Kidney (tissue), 14 donors: ENCODE results near the gene CYP19A1. TPM values are rescaled to one million over a fixed set of nuclear protein-coding genes. Genes with fewer than 3 reads are reported as not detected.

ENCODE experiments used
- DNase-seq, 5 donors: peaks; one replicate each; pipeline ENCODE4 v3.0.0-alpha.2; 2013 to 2020
- FAIRE-seq: peaks from 2 replicates; lab custom pipeline; 2012; peaks lifted over from hg19 to GRCh38; lab: Jason Lieb, UNC
- H3K27ac ChIP-seq, 2 donors: one replicate each; pipeline ENCODE4 v1.7.0; 2013; ENCODE audit warnings: low read depth in 2 of 2, low read length in 2 of 2, inconsistent platforms in 1 of 2
- H3K27me3 ChIP-seq: one replicate; pipeline ENCODE4 v1.7.1; 2013; ENCODE audit warnings: low read length, inconsistent platforms; ENCODE audit not compliant: control insufficient read depth, insufficient read depth
- H3K36me3 ChIP-seq, 3 donors: one replicate each; pipeline versions ENCODE4 v1.7.0 to v1.7.1; 2013; ENCODE audit warnings: low read length in 3 of 3, control low read depth in 1 of 3, inconsistent platforms in 1 of 3; ENCODE audit not compliant: insufficient read depth in 3 of 3, control insufficient read depth in 2 of 3
- H3K4me1 ChIP-seq, 3 donors: one replicate each; pipeline versions ENCODE4 v1.7.0 to v1.7.1; 2013; ENCODE audit warnings: low read length in 3 of 3, inconsistent platforms in 1 of 3, low read depth in 1 of 3; ENCODE audit not compliant: control insufficient read depth in 2 of 3, insufficient read depth in 2 of 3
- H3K4me3 ChIP-seq, 3 donors: one replicate each; pipeline versions ENCODE4 v1.7.0 to v1.8.1; 2013; ENCODE audit warnings: low read length in 3 of 3, control low read depth in 1 of 3, inconsistent platforms in 1 of 3
- H3K9ac ChIP-seq, 3 donors: one replicate each; pipeline versions ENCODE4 v1.7.0 to v1.7.1; 2013; ENCODE audit warnings: low read length in 3 of 3, control low read depth in 1 of 3, inconsistent platforms in 1 of 3
- H3K9me3 ChIP-seq, 3 donors: one replicate each; pipeline versions ENCODE4 v1.7.0 to v1.7.1; 2013; ENCODE audit warnings: low read length in 3 of 3, control low read depth in 1 of 3, inconsistent platforms in 1 of 3; ENCODE audit not compliant: control insufficient read depth in 2 of 3, insufficient read depth in 1 of 3
- intact Hi-C: fragments of 100-400 bp; cut with DNase I; formaldehyde crosslinking; loops from one replicate; pipeline ENCODE4 v1.11.1; 2022
- polyA plus RNA-seq: library from polyadenylated mRNA; stranded (reverse); fragments of 350-450 nt; fragmentation: Illumina TruSeq; extraction: RNeasy Lipid Tissue Mini Kit (QIAGEN cat#74804); gene quantifications from one replicate; pipeline ENCODE4 v1.2.3, GENCODE V29; 2014; ENCODE audit warnings: low read depth, low replicate concordance; ENCODE audit not compliant: insufficient read depth
- total RNA-seq: library from RNA; stranded (reverse); fragmentation: NEBNext Ultra II Directional; extraction: Animal tissue kit (Norgen Biotek cat#: 25700); gene quantifications from one replicate; pipeline ENCODE4 v1.2.1, GENCODE V29; 2021
- TF ChIP-seq, protein P1 (sequence below): IDR thresholded peaks from 3 replicates; pipeline ENCODE4 v1.5.1; 2012; ENCODE audit warnings: mild to moderate bottlenecking, moderate library complexity, borderline replicate concordance; ENCODE audit not compliant: insufficient read depth; ENCODE audit errors: extremely low read depth
- donor health status: control.
- donor health status: control.
- donor health status: control.
- donor health status: control.
- donor health status: control.
- donor health status: DM: yes; HTN: yes; CAD: no.
- donor health status: Normal renal cell carcinoma (clear cell type).

Gene CYP19A1
- total and polyA plus RNA-seq, 2 donors from 2014 or later = 0.50 TPM; not detected in 1

DNA sequence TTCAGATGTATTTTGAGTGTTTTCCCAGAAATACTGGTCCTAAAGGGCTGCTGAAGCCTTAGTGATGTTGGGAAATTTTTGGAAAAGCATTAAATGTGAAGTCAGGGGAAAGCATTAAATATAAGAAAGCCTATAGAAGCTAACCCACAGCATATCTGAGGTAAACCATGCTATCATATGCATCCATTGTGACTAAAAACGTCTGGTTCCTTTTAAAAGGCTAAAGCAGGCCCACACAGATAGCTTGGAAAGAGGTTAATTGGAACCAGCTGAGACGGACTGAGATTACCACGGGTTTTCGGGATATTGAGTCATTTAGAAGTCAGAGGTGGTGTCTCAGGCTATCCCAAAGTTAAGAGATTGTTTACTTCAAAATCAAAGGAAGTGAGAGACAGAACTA, 78.2 kb downstream of the CYP19A1 start:
- Histone ChIP-seq H3K9me3 (peaks cover 0 to 3% (median 0%) of the 10 kb centered on the region in 3 donors), H3K4me1 (no peaks in the 10 kb centered on the region), H3K27ac (no peak overlapping the region), H3K27me3 (no peaks in the 10 kb centered on the region), H3K9ac (no peak overlapping the region), H3K4me3 (no peak overlapping the region), H3K36me3 (no peaks in the 10 kb centered on the region)
- no peak for FAIRE-seq
- TF ChIP-seq, protein P1, sequence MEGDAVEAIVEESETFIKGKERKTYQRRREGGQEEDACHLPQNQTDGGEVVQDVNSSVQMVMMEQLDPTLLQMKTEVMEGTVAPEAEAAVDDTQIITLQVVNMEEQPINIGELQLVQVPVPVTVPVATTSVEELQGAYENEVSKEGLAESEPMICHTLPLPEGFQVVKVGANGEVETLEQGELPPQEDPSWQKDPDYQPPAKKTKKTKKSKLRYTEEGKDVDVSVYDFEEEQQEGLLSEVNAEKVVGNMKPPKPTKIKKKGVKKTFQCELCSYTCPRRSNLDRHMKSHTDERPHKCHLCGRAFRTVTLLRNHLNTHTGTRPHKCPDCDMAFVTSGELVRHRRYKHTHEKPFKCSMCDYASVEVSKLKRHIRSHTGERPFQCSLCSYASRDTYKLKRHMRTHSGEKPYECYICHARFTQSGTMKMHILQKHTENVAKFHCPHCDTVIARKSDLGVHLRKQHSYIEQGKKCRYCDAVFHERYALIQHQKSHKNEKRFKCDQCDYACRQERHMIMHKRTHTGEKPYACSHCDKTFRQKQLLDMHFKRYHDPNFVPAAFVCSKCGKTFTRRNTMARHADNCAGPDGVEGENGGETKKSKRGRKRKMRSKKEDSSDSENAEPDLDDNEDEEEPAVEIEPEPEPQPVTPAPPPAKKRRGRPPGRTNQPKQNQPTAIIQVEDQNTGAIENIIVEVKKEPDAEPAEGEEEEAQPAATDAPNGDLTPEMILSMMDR = no peak
- intact Hi-C loops = no loop called here
- DNase-seq = no peak

DNA sequence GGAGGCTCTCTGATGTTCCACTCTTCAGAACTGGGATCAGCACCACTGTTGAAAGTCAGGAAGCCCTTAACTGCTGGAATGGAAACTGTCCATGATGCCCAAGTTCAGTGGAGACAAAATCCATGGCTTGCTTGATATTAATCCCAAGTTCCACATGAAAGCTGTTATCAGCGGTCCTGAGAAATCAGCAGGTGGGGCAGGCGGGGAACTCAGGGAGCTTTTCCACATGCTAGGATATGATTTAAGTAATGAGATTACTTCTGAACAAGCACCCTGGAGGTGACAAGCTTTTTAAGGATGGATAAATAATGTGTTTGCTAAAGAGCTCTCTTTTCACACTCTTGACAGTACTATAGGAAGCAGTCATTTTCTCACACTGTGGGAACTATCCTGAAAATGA, 82.9 kb downstream of the CYP19A1 start:
- no peaks in the 10 kb centered on the region for H3K4me1 ChIP-seq
- TF ChIP-seq, protein P1 = no peak
- no peak for FAIRE-seq
- intact Hi-C loops = no loop called here
- no peak overlapping the region for H3K9ac ChIP-seq
- no peak for DNase-seq
- H3K4me3 ChIP-seq = no peak overlapping the region
- no peaks in the 10 kb centered on the region for H3K9me3 ChIP-seq
- no peak overlapping the region for H3K27ac ChIP-seq
- H3K36me3 ChIP-seq = no peaks in the 10 kb centered on the region
- H3K27me3 ChIP-seq = no peaks in the 10 kb centered on the region

DNA sequence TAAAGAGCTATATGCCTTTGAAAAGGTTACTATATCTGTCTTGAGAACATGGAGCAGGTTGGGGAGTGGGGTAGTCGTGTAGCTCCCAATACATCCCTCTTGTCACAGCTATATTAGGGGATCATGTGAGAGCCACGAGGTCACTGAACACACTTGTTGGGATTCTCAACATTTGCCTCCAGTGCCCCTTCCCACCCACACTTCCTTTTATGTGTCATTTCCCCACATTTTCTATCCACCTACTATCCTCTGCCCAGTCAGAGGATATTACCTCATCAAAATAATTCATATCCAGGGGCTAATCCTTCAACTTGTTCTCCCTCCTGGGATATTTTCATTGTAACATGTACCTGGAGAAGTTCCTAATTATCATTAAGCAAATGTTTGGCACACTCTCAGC, 85.0 kb downstream of the CYP19A1 start:
- Histone ChIP-seq H3K36me3 (no peaks in the 10 kb centered on the region), H3K27me3 (no peaks in the 10 kb centered on the region), H3K9ac (no peak overlapping the region), H3K4me3 (no peak overlapping the region), H3K27ac (no peak overlapping the region), H3K4me1 (no peaks in the 10 kb centered on the region), H3K9me3 (no peaks in the 10 kb centered on the region)
- DNase-seq (no peak), FAIRE-seq (no peak)
- TF ChIP-seq, protein P1 = no peak
- intact Hi-C loops = no loop called here

DNA sequence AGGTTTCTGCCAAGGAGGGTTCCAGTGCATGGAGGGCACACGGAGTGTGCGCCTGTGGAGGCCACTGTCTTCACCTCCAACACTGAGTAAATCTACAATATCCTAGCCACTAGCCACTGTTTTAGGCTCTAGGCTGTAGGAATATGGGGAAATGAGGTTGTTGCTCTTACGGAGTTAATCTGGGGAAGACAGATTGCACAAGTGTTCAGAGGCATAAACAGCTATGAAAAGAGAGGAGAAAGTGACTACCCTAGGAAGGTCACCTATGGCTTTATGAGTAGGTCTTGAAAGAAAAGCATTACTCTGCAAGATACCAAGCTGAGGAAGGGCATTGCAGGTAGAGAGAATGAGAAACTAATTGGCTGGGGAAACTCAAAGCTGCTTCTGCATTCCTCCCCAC, 85.7 kb downstream of the CYP19A1 start:
- no peak overlapping the region for H3K9ac ChIP-seq
- FAIRE-seq = no peak
- H3K4me3 ChIP-seq = no peak overlapping the region
- no peaks in the 10 kb centered on the region for H3K36me3 ChIP-seq
- H3K9me3 ChIP-seq = no peaks in the 10 kb centered on the region
- no peaks in the 10 kb centered on the region for H3K4me1 ChIP-seq
- intact Hi-C loops = no loop called here
- no peak overlapping the region for H3K27ac ChIP-seq
- no peak for DNase-seq
- TF ChIP-seq, protein P1 = no peak
- no peaks in the 10 kb centered on the region for H3K27me3 ChIP-seq
